Cardiac fibroblast (primary cell): ENCODE data around the gene LCN9.

Experiments
- DNase-seq, 2 donors: peaks; one replicate each; pipeline versions ENCODE4 v3.0.0 to v3.0.0-alpha.2; 2010; ENCODE audit warnings: low read depth in 2 of 2
- H3K4me3 ChIP-seq, 2 donors: replicated peaks in 1 of 2; 1 replicate in 1 of 2; 2 replicates in 1 of 2; pipeline ENCODE4 v1.5.1; 2011; ENCODE audit warnings: low read depth in 2 of 2, low read length in 2 of 2, mild to moderate bottlenecking in 2 of 2, moderate library complexity in 1 of 2
- TF ChIP-seq, protein P1 (sequence below): IDR thresholded peaks from one replicate; pipeline ENCODE4 v1.5.1; 2011; ENCODE audit warnings: low read depth, mild to moderate bottlenecking, low read length, inconsistent platforms

The LCN9 gene

DNA sequence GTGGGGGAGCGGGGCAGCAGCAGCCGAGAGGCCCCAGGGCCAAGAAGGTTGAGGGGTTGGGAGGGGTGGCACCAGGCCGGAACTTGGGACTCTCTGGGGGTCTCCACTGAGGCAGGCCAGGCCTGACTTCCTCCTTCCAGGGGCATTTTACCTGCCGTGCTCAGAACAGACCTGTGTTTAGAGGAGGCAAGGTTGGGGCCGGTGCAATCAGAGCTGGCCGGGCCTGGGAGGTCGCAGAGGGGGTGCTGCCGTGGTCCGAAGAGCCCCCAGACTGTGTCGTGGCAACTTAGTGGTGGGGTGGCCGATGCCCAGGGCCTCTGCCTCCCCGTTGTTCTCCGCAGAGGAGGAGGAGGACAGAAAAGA, 45.6 kb upstream of the LCN9 start:
- no peak overlapping the region for H3K4me3 ChIP-seq
- no peak for DNase-seq
- TF ChIP-seq, protein P1, sequence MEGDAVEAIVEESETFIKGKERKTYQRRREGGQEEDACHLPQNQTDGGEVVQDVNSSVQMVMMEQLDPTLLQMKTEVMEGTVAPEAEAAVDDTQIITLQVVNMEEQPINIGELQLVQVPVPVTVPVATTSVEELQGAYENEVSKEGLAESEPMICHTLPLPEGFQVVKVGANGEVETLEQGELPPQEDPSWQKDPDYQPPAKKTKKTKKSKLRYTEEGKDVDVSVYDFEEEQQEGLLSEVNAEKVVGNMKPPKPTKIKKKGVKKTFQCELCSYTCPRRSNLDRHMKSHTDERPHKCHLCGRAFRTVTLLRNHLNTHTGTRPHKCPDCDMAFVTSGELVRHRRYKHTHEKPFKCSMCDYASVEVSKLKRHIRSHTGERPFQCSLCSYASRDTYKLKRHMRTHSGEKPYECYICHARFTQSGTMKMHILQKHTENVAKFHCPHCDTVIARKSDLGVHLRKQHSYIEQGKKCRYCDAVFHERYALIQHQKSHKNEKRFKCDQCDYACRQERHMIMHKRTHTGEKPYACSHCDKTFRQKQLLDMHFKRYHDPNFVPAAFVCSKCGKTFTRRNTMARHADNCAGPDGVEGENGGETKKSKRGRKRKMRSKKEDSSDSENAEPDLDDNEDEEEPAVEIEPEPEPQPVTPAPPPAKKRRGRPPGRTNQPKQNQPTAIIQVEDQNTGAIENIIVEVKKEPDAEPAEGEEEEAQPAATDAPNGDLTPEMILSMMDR: no peak

- TF ChIP-seq, protein P1: no peak
- H3K4me3 ChIP-seq: no peak overlapping the region
- DNase-seq: no peak
These were observed 45.1 kb upstream of the LCN9 start for GRCh38 chr9:135617991-135618411.

- TF ChIP-seq, protein P1: no peak
- no peak overlapping the region for H3K4me3 ChIP-seq
- DNase-seq: no peak
These were observed 44.1 kb upstream of the LCN9 start for GRCh38 chr9:135618866-135619598.

GRCh38 chr9:135619599-135619886, 43.6 kb upstream of the LCN9 start:
- no peak for DNase-seq
- H3K4me3 ChIP-seq: no peak overlapping the region
- TF ChIP-seq, protein P1: no peak

GRCh38 chr9:135620558-135620957, 42.6 kb upstream of the LCN9 start:
- no peak overlapping the region for H3K4me3 ChIP-seq
- TF ChIP-seq, protein P1: no peak
- no peak for DNase-seq

- no peak overlapping the region for H3K4me3 ChIP-seq
- DNase-seq: no peak
- TF ChIP-seq, protein P1: no peak
These were observed 40.6 kb upstream of the LCN9 start for GRCh38 chr9:135622415-135623020.
